Femur (tissue), 1 donor: Measurements from ENCODE around the gene ZNF10.

Experiments
- DNase-seq: peaks from one replicate; pipeline ENCODE4 v3.0.0-alpha.2; 2017

The ZNF10 gene

GRCh38 chr12:133130038-133130807, at the start of gene ZNF10, which contains the start of gene ZNF891:
ZNF10 (plus strand) TSS chr12:133130627; CDS start chr12:133144493, 13,866 bp downstream.
ZNF891 (minus strand) TSS chr12:133130274; CDS start chr12:133121918, 8,356 bp downstream.
- peak; percentile 98 for DNase-seq

- DNase-seq: peak; percentile 34
Observed at GRCh38 chr12:133081159-133081780, 49.2 kb upstream of the ZNF10 start.

- no peak for DNase-seq
Observed at GRCh38 chr12:133083345-133083744, 47.1 kb upstream of the ZNF10 start.

- no peak for DNase-seq
Observed at GRCh38 chr12:133105620-133106019, 24.8 kb upstream of the ZNF10 start.

GRCh38 chr12:133106253-133106652, 24.2 kb upstream of the ZNF10 start:
- no peak for DNase-seq

GRCh38 chr12:133107121-133107520, 23.3 kb upstream of the ZNF10 start:
- no peak for DNase-seq

- DNase-seq: no peak
Observed at GRCh38 chr12:133108150-133108549, 22.3 kb upstream of the ZNF10 start.

GRCh38 chr12:133120385-133121191, 9.8 kb upstream of the ZNF10 start:
- DNase-seq: no peak

GRCh38 chr12:133124674-133125073, 5.8 kb upstream of the ZNF10 start:
- no peak for DNase-seq

GRCh38 chr12:133129368-133130037, 924 bp upstream of the ZNF10 start:
- DNase-seq: no peak

- peak; percentile 55 for DNase-seq
Observed at GRCh38 chr12:133130808-133131128, 341 bp downstream of the ZNF10 start.

- DNase-seq: no peak
Observed at GRCh38 chr12:133135747-133136146, 5.3 kb downstream of the ZNF10 start.

GRCh38 chr12:133145981-133146380, 15.6 kb downstream of the ZNF10 start:
- DNase-seq: no peak

- DNase-seq: no peak
Observed at GRCh38 chr12:133156125-133156690, 25.8 kb downstream of the ZNF10 start.

- no peak for DNase-seq
Observed at GRCh38 chr12:133165776-133166175, 35.3 kb downstream of the ZNF10 start.

- DNase-seq: no peak
Observed at GRCh38 chr12:133172491-133172890, 42.1 kb downstream of the ZNF10 start.

GRCh38 chr12:133174901-133175300, 44.5 kb downstream of the ZNF10 start:
- DNase-seq: no peak

- no peak for DNase-seq
Observed at GRCh38 chr12:133180669-133181068, 50.2 kb downstream of the ZNF10 start.

GRCh38 chr12:133181238-133181959, 51.0 kb downstream of the ZNF10 start, which contains the start of gene ZNF268:
ZNF268 (plus strand) TSS chr12:133181495; CDS start chr12:133181998, 503 bp downstream.
- DNase-seq: peak; percentile 93

GRCh38 chr12:133190176-133190575, 59.7 kb downstream of the ZNF10 start:
- no peak for DNase-seq

GRCh38 chr12:133192847-133193246, 62.4 kb downstream of the ZNF10 start:
- DNase-seq: no peak

GRCh38 chr12:133201888-133202287, 71.5 kb downstream of the ZNF10 start:
- DNase-seq: no peak
